Measurements from ENCODE around the gene GINS1. TPM values are rescaled to one million over a fixed set of nuclear protein-coding genes. Genes with fewer than 3 reads are reported as not detected.
"Not testable (repeated sequence)": the region's sequence is repeated elsewhere in the genome, so short reads cannot be mapped to it uniquely, and the experiment has no call there.

Gene GINS1
- total and polyA plus RNA-seq, 2 donors (not counting 1 experiment from before 2014, with no cell fraction given): 0.61 to 2.0 TPM

- H3K27me3 Mint-ChIP-seq: no peaks in the 10 kb centered on the region
- DNase-seq (no peak), ATAC-seq (ENCODE audit: low read depth) (no peak)
- Histone ChIP-seq H2AFZ (ENCODE audit: insufficient read depth, low read depth, low read length, poor library complexity, severe bottlenecking) (no peak overlapping the region), H3K27ac (ENCODE audit: low read length in 2 of 2) (no peak overlapping the region), H3K9ac (ENCODE audit: low read length) (no peak overlapping the region), H3K36me3 (replicated peaks in 1 of 2; ENCODE audit: control extremely low read depth in 1 of 2, control insufficient read depth in 1 of 2, extremely low read depth in 1 of 2, insufficient read depth in 2 of 2, low read length in 1 of 2) (no peaks in the 10 kb centered on the region), H3K4me3 (ENCODE audit: control extremely low read depth in 1 of 5, extremely low read depth in 1 of 5, insufficient read depth in 1 of 5, low read depth in 2 of 5, low read length in 4 of 5) (no peak overlapping the region), H4K20me1 (ENCODE audit: control insufficient read depth, insufficient read depth, low read length, poor library complexity, severe bottlenecking) (no peaks in the 10 kb centered on the region), H3K27me3 (replicated peaks in 1 of 4; ENCODE audit: control extremely low read depth in 1 of 4, control insufficient read depth in 3 of 4, insufficient read depth in 4 of 4, low read length in 3 of 4) (no peaks in the 10 kb centered on the region), H3K4me1 (ENCODE audit: control insufficient read depth in 2 of 2, insufficient read depth in 2 of 2, low read length in 2 of 2) (no peaks in the 10 kb centered on the region), H3K4me2 (replicated peaks; ENCODE audit: low read depth, low read length, poor library complexity, severe bottlenecking) (no peak overlapping the region), H3K79me2 (ENCODE audit: control insufficient read depth, insufficient read depth, low read length) (no peaks in the 10 kb centered on the region), H3K9me3 (ENCODE audit: control extremely low read depth in 1 of 3, control insufficient read depth in 2 of 3, insufficient read depth in 1 of 3, low read length in 2 of 3) (no peaks in the 10 kb centered on the region)
- POLR2A ChIA-PET: no interaction called here
- WGBS (ENCODE audit: insufficient coverage): 100% methylated on average over 2 of the region's 7 CpGs
- intact Hi-C loops (cut with micrococcal nuclease): no loop called here
- CTCF ChIA-PET: no interaction called here
- H3K27ac Mint-ChIP-seq: no peak overlapping the region
- no peak overlapping the region for H3K4me3 Mint-ChIP-seq
- no peak for TF ChIP-seq EZH2 (IDR thresholded peaks at IDR 0.05; ENCODE audit: borderline replicate concordance, insufficient read depth, low read depth, low read length, poor library complexity, severe bottlenecking)
- TF ChIP-seq, protein P1, sequence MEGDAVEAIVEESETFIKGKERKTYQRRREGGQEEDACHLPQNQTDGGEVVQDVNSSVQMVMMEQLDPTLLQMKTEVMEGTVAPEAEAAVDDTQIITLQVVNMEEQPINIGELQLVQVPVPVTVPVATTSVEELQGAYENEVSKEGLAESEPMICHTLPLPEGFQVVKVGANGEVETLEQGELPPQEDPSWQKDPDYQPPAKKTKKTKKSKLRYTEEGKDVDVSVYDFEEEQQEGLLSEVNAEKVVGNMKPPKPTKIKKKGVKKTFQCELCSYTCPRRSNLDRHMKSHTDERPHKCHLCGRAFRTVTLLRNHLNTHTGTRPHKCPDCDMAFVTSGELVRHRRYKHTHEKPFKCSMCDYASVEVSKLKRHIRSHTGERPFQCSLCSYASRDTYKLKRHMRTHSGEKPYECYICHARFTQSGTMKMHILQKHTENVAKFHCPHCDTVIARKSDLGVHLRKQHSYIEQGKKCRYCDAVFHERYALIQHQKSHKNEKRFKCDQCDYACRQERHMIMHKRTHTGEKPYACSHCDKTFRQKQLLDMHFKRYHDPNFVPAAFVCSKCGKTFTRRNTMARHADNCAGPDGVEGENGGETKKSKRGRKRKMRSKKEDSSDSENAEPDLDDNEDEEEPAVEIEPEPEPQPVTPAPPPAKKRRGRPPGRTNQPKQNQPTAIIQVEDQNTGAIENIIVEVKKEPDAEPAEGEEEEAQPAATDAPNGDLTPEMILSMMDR (IDR thresholded peaks at IDR 0.05): no peak
- no peaks in the 10 kb centered on the region for H3K9me3 Mint-ChIP-seq (ENCODE audit: insufficient read depth)
- H3K4me1 Mint-ChIP-seq: no peaks in the 10 kb centered on the region
Observed at GRCh38 chr20:25471020-25471419, 63.5 kb downstream of the GINS1 start.

DNA sequence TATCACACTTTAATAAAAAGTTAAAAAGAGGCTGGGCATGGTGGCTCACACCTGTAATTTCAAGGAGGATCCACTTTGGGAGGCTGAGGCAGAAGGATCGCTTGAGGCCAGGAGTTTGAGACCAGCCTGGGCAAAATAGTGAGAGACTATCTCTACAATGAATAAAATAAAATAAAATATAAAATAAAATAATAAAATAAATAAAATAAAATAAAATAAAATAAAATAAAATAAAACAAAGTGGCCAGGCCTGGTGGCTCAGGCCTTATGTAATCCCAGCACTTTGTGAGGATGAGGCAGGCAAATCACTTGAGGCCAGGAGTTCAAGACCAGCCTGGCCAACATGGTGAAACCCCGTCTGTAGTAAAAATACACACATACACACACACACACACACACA lies 65.8 kb downstream of the GINS1 start:
- H3K4me3 Mint-ChIP-seq; H3K9me3 ChIP-seq (ENCODE audit: control extremely low read depth in 1 of 3, control insufficient read depth in 2 of 3, insufficient read depth in 1 of 3, low read length in 2 of 3); H2AFZ ChIP-seq (ENCODE audit: insufficient read depth, low read depth, low read length, poor library complexity, severe bottlenecking); H3K27me3 Mint-ChIP-seq; H4K20me1 ChIP-seq (ENCODE audit: control insufficient read depth, insufficient read depth, low read length, poor library complexity, severe bottlenecking); H3K27ac ChIP-seq (ENCODE audit: low read length in 2 of 2); H3K36me3 ChIP-seq (replicated peaks in 1 of 2; ENCODE audit: control extremely low read depth in 1 of 2, control insufficient read depth in 1 of 2, extremely low read depth in 1 of 2, insufficient read depth in 2 of 2, low read length in 1 of 2); POLR2A ChIA-PET; H3K27ac Mint-ChIP-seq; intact Hi-C loops (cut with micrococcal nuclease); H3K4me3 ChIP-seq (ENCODE audit: control extremely low read depth in 1 of 5, extremely low read depth in 1 of 5, insufficient read depth in 1 of 5, low read depth in 2 of 5, low read length in 4 of 5); H3K4me2 ChIP-seq (replicated peaks; ENCODE audit: low read depth, low read length, poor library complexity, severe bottlenecking); ATAC-seq (ENCODE audit: low read depth); H3K4me1 ChIP-seq (ENCODE audit: control insufficient read depth in 2 of 2, insufficient read depth in 2 of 2, low read length in 2 of 2); H3K9me3 Mint-ChIP-seq (ENCODE audit: insufficient read depth); H3K27me3 ChIP-seq (replicated peaks in 1 of 4; ENCODE audit: control extremely low read depth in 1 of 4, control insufficient read depth in 3 of 4, insufficient read depth in 4 of 4, low read length in 3 of 4); H3K9ac ChIP-seq (ENCODE audit: low read length); CTCF ChIA-PET; H3K4me1 Mint-ChIP-seq; DNase-seq; H3K79me2 ChIP-seq (ENCODE audit: control insufficient read depth, insufficient read depth, low read length): not testable (repeated sequence)
- WGBS (ENCODE audit: insufficient coverage): no CpG with 5 or more reads among the region's 2 CpGs

Measured in B cell (primary cell).